GM19035 (cell line): Measurements from ENCODE around the gene STMN3.

ENCODE experiments used
- ATAC-seq: cut with Tn5 transposase; IDR thresholded peaks from one replicate; pipeline ENCODE4 v1.9.1; 2021; ENCODE audit not compliant: unreplicated experiment

The STMN3 gene

GRCh38 chr20:63591147-63591533 is 62.1 kb downstream of the STMN3 start:
- ATAC-seq: no peak

- ATAC-seq: no peak
Observed at GRCh38 chr20:63590218-63591146, 62.7 kb downstream of the STMN3 start.
